Muscle of back (tissue), 11 donors: Measurements from ENCODE around the gene LYSMD3. TPM values are rescaled to one million over a fixed set of nuclear protein-coding genes. Genes with fewer than 3 reads are reported as not detected.

Source experiments
- DNase-seq, 3 donors: peaks; one replicate each; pipeline versions ENCODE4 v3.0.0 to v3.0.0-alpha.2; 2013
- polyA plus RNA-seq, 10 donors: library from polyadenylated mRNA; unstranded; fragments of 120-200 nt; gene quantifications; one replicate each; pipeline ENCODE4 v1.2.1, GENCODE V29; 2013; ENCODE audit not compliant: insufficient read length in 10 of 10

LYSMD3 gene
- polyA plus RNA-seq, 10 donors = 17.7 to 22.1 (median 19.8) TPM

DNA sequence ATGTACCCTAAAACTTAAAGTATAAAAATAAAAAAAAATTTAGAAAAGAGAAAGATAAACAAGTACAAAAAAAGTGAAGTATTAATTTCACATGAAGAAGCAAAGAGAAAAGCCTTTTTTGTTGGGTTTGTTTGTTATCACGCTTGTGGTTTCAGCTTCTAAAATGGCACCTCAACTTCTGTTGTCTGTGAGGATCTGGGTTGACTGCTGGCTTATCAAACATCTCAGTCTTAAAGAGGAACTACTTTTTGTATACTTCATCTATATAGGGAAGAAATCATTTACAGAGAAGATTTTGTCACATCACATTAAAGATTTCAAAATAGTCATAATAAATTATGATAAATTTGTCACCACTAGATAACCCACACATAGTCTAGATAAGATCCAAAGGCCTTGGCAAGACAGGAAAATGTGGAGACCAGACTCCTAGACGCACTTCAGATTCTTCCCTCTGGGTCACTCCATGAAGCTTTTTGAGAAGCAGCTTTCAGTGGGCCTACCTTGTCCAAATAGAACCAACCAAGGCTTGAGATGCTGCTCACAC is 20.4 kb upstream of the LYSMD3 start:
- DNase-seq = no peak

DNA sequence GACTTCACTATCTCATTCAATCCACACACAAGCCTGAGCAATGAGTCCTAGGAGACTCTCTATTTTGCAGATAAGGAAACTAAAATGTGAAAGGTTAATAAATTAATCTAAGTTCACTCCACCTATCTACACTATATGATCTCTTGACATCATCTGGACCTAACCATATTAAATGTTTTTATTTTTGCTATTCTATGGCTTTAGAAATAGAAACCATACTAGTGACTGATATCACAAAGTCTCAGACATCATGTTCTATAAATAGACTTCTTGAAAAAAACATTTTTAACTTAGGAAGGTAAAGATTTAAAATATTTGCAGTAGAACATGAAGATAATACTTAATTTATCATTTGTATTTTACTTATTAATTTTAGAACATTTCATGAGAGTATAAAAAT is 19.8 kb upstream of the LYSMD3 start:
- DNase-seq = no peak

DNA sequence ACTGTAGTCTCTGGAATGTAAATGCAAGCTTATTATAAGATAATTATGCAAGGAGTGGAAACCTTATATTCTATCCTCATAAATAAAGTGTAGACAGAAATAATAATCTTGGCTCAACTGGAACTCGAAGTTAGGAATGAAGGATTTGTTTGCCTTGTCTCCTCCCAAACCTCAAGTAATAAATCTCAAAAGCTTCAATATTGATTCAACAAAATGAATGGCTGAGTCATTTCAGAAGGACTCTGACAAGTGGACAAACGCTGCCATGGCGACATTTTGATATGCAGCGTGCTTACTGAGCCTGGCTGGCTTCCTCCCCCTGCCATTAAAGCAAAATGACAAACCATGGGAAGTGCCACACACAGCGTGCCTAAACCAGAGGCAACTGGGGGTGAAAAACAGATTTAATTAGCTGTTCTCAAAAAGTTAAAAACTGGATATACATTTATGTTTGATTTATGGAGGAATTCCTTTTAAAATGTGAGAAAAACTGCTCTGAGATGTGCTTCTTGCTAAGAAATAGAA is 18.7 kb upstream of the LYSMD3 start:
- DNase-seq = peak in 1 of 3 donors; percentile 28

DNA sequence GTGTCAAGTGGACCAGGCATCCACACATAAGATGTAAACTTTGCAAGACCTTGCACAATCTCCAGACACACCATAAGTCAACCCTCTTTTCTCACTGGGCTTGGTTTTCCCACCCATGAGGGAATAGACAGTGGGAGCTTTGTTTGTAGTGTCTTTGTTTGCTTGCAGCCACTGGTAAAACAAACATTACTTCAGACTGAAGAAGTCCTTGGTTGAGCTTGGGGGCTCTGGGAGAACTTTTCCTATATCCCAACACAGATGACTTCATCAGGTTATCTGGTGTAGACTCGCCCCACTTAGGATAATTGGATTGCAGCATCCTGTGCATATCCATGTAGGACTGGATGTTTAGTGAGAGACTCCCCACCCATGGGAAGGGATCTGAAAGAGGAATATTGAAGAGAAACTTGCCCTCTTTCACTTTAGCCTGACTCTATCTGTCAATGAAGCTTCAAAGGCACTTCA is 17.7 kb upstream of the LYSMD3 start:
- DNase-seq = no peak

DNA sequence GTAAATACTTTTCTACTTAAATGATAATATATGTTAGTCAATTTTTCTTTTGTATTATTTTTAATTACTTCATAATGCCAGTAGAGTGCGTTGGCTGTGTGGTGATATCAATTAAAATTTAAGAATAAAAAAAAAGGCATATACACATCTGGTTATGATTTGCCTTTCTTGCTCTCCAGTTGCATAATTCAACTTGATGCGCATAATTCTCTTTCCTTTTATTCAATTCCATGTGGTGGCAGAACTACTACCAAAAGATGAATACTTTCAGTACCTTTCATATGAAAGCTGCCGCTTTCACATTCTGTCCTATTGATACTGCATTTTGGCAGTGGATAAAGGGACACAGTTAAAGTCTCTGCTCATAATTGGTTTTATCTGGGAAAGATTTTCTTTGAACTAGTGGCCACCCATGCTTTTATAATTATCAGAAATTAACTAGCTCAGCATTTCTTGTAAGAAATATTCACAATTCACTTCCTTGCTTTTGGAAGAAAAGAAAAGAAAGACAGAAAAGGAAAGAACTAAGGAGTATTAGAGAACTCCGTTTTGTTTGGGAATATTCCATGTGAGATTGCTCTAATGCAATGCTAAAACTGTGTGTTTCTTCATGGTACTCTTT is 16.9 kb upstream of the LYSMD3 start:
- DNase-seq = no peak

DNA sequence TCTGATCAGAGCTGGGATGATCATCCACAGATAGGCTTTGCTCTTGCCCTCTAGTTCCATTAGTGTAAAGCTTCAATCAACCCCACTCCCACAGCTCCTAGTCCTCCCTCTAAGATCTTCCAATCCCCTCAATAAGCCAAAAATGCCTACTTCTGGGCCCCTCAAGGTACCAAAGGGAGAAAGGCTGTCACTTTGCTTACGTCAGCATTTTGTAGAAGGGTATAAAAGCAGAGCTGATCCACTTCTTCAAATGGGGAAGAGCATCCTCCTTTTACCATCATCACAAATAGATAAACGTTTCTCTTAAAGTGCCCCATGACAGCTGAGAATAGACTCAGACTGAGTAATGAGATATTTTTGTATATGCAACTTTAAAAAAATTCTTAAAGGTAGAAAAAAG is 16.1 kb upstream of the LYSMD3 start:
- DNase-seq = no peak

DNA sequence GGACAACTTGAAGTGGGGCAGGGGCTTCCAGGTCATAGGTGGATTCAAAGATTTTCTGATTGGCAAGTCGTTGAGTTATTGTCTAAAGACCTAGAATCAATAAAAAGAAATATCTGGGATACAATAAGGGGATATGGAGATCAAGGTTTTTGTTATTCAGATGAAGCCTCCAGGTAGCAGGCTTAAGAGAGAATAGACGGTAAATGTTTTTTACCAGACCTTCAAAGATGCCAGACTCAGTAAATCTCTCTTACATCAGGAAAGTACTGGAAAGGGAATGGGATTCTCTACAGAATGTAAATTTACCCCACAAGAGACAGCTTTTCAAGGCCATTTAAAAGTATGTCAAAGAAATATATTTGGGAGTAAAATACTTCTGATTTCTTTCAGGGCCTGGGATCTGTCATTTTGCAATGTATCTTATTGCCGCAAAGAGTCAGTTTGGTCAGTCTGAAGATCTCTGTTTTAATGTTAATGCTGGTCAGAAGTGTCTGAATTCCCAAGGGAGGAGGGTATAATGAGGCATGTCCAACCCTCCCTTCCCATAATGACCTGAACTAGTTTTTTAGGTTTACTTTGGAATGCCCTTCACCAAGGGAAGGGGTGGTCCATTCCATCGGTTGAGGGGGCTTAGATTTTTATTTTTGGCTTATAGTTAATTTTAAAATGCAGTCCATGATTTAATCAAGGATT is 13.6 kb upstream of the LYSMD3 start:
- DNase-seq = no peak

DNA sequence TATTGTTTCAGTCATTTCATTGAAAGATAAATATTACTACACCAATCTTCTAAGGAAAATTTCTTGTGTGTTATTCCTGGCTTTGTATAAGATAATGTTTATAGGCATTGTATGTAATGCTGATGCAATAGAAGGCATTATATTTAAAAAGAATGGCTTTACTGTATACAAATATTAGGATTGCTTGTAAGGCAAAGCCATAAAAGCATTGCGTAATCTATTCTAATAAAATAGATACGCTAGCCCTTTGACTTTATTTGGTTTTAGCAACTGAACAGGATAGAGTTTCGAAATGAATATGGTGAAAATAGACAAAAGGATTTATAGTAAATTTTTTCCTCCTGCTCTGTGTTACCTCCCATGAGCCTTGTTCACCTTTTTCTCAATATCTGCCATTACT is 5.5 kb upstream of the LYSMD3 start:
- no peak for DNase-seq

DNA sequence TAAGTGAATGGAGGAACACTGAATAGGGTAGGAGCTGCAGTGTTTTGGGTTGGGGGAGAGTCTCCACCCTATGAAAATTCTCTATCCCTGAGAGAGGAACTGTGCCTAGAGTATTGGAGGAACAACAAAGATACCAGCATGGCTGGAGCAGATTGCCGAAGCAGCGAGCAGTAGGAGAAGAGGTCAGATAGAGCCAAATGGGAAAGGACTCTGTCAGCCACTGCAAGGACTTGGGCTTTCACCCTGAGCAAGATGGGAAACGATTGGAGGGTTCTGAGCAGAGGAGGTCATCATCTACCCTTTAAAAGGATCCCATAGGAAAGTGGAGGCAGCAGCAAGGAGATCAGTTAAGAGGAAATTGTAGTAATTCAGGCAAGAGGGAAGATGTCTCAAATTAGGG is 4.4 kb upstream of the LYSMD3 start:
- no peak for DNase-seq

DNA sequence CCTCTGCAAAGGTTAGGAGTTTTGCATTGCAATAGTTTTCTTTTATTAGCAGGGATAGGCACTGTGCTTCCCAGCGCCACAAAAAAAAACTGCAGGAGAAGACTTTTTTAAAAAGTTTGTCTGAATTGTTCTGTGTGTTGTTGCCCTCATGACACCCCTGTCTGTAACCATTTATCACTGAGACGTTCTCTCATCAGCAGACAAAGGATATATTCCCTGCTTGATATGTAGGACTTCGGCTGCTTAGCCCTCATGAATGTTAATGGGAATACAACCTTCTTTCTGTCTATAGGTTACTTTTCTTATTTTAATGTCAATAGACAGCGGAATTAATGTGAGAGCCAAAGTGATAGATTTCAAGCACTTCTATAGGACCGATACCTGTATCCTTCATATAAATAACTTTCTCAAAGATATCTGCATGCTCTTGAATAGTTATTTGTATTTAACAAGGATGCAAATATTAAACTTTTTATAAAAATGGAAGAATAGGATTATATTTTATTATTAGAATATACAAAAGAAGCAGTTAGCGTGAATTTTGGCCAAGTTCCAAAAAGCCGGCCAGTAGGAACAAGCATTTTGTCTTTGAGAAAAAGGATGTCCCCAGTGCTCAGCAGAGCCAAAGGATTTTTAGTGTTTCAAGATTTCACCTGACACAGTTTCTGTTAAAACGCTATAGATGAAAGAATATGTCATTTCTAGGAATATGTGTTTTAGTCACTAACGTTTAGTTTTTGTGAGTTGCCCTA is 1.5 kb upstream of the LYSMD3 start:
- DNase-seq = peak in 1 of 3 donors; percentile 8

DNA sequence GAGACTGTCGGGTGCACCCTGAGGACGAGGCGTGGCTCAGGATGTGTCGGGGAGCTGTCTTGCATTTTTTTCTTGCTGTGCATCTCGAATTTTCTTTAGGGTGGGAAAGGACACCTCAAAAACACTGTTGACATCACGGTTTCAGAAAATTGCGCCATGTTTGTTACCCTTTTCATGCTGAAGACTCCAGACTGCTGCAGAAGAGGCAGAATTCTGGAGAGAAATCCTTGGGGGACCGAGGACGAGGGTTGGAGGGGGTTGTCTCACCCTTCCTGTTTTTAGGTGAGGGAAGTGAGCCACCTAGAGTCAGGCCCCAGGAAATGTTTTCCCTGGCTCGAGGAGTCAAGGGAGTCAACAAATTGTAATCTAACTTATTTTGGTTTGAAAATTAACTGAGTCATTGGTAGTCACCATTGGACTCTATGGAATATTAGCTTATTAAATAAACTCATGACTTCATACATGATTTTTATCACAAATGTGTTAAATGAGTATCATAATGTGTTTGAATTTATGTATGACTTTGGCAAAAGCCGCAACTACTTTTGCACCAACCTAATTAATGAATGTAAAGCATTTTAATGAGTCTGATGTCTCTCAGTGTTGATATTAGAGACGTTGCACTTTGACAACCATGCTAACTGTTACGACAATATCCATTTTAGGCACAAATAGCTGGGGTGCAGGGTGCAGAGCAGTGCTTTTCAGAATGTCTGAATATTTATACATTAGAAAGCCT is 724 bp upstream of the LYSMD3 start:
- peak; percentile 81 to 96 (median 84) for DNase-seq

DNA sequence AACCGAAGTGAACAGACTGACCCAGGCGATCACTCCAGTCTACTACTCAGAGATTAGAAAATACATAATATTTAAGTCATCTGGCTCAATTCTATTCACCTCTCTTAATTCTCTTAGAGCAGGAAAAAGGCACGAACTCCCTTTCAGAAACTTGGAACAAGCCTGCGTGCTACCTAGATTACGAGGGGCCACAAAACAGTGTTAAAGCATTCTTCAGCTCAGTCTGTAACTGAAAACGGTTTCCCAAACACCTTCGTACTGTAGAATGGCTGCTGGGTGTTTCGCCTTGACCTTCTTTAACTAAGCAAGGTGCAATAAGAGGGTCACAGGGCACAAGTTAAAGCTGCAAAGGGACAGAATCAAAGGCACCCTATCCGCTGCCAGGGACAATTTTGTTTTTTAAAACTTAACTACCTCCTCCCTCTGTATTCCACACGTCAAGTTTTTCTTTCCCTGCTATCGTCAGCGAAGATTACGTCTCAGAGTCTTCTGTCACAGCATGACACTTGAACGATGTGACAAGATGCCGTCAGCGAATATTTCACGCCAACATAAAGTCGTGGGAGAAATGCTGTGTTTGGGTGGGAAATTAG is 687 bp downstream of the LYSMD3 start:
- DNase-seq = peak; percentile 36 to 79 (median 48)

DNA sequence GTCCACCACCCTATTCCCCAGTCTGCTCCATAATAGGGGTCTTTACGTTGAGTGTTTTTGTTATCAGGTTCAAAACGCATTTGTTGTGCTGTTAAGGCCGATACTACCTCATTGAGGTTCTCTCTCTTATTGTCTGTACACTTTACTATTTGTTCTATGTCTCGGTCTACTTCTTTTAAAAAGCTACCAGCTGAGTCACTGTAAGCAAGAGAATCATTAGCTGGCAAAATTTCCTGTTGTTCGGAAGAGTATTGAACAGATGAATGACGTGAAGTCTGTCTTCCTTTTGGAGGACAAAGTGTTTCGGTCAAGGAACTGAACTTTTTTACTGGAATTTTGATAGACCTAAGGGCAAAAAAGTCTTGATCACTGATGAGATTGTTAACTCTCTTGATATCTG is 10.3 kb downstream of the LYSMD3 start:
- DNase-seq = no peak

DNA sequence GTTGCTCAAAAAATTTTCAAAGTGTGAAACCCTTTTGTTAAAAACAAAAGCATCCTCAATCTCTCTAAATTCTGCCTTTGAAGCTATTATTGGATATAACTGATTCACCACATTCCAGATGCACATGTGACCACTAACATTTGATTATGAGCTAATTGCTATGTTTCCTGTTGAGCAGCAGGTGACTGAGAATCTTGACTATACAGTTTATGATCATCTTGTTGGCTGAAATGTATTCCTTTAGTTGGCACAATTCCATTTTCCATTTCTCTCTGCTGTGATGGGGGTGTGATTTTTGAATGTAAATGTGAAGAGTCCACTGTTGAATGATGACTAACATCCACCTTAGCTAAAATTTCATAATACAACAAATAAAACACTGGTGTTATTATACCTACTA is 10.7 kb downstream of the LYSMD3 start:
- no peak for DNase-seq

DNA sequence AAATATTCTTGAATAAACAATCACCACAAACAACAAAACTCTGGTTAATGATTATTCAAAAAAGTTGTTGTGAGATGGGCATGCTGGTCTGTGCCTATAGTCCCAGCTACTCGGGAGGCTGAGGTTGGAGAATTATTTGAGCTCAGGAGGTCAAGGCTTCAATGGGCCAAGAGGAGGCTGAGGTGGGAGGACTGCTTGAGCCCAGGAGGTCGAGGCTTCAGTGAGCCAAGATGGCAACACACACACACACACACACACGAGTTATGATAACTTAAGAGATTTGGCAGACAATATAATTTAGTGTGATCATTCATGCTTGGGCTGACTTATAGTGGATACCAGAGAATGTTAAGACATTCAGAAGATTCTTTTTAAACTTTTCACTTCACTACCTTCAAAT is 14.9 kb downstream of the LYSMD3 start:
- DNase-seq = no peak

DNA sequence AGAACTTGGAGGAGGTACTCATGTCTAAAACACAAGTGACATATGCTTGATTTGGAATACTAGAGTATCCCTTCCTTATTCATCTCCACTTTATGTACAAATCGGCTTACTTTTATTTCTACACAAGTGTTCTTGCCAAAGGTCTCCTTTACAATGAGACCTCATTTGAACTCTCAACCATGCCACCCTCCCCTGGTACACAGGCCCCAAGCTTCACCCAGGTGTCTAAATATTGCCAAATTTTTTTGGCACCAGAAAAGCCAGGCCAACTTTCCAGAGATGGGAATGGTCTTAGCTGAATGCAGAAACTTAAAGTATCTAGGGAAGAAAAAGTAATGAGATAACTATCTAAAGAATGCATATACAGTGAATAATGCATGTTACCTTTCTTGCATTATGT is 18.9 kb downstream of the LYSMD3 start:
- DNase-seq = no peak

DNA sequence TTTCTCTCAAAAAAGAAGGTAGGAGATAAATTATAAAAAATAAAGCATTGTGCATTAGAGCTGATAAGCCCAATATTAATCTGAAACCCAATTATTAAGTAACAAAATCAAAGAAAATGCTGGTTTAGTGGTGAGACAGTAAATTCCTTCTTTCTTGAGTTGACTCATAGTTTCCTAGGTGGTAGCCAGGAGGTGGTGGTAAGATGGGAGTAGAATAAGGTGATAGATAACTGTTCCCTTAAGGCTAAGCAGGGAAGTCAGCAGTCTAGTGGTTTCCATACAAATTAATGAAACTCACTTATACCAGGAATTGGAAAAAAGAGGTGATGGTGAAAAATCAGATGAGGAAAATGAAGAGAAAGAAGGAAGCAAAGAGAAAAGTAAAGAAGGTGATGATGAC is 23.2 kb downstream of the LYSMD3 start:
- no peak for DNase-seq

DNA sequence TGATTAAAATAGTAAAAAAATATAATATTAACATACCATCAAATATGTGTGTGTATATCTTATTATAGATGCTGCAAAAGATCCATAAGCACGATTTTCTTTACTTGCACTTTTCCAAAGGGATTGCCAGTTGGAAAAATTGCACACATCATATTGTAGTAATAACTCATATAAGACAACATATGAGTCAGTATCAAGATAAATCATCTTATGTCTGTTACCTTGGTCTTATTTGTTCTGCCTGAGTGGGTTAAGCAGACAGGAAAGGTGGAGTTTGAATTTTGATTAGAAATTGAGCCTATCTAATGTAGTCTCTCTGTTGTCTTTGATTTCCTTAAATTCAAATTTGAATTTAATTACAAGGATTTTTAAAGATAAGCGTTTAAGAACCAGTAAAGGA is 24.6 kb downstream of the LYSMD3 start:
- no peak for DNase-seq

DNA sequence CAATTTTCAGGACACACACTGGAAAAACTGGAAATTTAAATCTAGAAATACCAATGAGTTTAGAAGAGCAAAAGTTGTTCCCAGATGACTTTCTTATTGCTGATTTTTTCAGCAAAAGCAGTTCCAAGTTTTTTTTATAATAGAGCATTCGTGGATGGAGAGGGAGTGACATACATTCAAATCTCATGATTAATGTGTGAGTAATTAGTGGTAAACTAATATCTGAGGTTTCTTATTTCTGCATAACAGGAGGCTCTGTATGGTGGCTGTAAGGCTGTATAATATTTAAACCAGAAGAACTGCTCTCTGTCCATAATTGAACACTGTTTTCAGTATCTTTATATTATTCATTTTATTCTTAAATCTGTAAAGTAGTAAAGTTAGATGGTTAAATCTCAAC is 25.8 kb downstream of the LYSMD3 start:
- no peak for DNase-seq

DNA sequence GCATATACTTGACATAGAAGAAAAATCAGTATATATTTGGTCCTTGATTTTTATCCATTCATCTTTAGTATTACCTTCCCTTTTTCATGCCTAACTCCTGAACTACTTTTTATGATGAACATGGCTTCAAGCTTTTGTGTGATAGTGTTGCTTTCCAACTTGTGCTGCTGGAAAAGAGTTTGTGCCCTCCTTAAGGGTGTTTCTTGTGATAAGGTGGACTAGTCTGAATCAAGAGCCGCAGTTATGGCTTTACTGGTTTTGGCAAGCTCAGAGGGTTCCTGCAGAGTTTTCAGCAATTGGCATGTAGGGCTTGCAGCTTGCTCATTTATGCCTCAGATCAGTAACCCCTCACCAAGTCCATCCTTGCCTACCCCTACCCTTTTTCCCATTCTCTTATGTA is 34.2 kb downstream of the LYSMD3 start:
- no peak for DNase-seq

DNA sequence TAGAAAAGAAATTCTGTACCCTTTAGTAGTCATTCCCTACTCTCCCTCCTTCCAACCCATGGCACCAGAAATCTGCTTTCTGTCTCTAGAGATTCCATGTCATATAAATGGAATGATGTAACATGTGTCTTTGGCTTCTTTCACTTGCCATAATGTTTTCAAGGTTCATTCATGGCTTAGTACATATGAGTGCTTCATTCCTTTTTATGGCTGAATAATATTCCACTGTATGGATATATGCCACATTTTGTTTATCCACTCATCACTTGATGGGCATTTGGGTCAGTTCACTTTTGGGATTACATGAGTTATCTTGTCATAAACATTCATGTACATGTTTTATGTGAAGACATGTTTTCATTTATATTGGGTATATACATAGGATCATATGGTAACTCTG is 35.3 kb downstream of the LYSMD3 start:
- DNase-seq = no peak
